OCI-LY7 (cell line): ENCODE data around the gene TMC1. TPM values are rescaled to one million over a fixed set of nuclear protein-coding genes. Genes with fewer than 3 reads are reported as not detected.

Experiments
- BruUV-seq: library from RNA; stranded (reverse); fragments of 400-500 nt; replicated peaks from 2 replicates; lab custom pipeline; 2021; lab: Mats Ljungman, UMichigan
- CTCF ChIA-PET: fragments of 300-600 bp; sonication (Branson Sonifier 250); formaldehyde crosslinking; loops from one replicate; lab custom pipeline; 2022; ENCODE audit warnings: antibody characterized with exemption; ENCODE audit not compliant: unreplicated experiment; lab: Charles Lee
- POLR2A ChIA-PET: fragments of 300-600 bp; sonication (Branson Sonifier 250); formaldehyde crosslinking; loops from one replicate; lab custom pipeline; 2022; ENCODE audit warnings: antibody characterized with exemption; lab: Charles Lee
- DNase-seq: peaks from one replicate; pipeline ENCODE4 v3.0.0-alpha.2; 2015; ENCODE audit warnings: low spot score
- H2AFZ ChIP-seq: fragments of 200-600 bp; sonication (generic), shearing (Covaris generic); 2 replicates; pipeline ENCODE4 v1.6.1; 2014; ENCODE audit warnings: mild to moderate bottlenecking, antibody characterized with exemption, low read length, moderate library complexity
- H3K27ac ChIP-seq: fragments of 200-600 bp; sonication (generic); 2 replicates; pipeline ENCODE4 v1.5.1; 2014; ENCODE audit warnings: mixed run types, low read depth, mild to moderate bottlenecking, moderate library complexity, low read length, inconsistent platforms; ENCODE audit not compliant: poor library complexity, severe bottlenecking
- H3K36me3 ChIP-seq: fragments of 200-600 bp; sonication (generic); 2 replicates; pipeline ENCODE4 v1.6.1; 2014; ENCODE audit warnings: mild to moderate bottlenecking, antibody characterized with exemption, low read length, moderate library complexity, mixed read lengths; ENCODE audit not compliant: insufficient read depth
- H3K4me1 ChIP-seq: fragments of 200-600 bp; sonication (generic); 2 replicates; pipeline ENCODE4 v1.5.1; 2014; ENCODE audit warnings: mild to moderate bottlenecking, low read length; ENCODE audit not compliant: insufficient read depth, poor library complexity, severe bottlenecking
- H3K4me2 ChIP-seq: fragments of 200-600 bp; sonication (generic); 2 replicates; pipeline ENCODE4 v1.6.1; 2014; ENCODE audit warnings: mild to moderate bottlenecking, low read length
- H3K4me3 ChIP-seq: fragments of 200-600 bp; sonication (generic); 2 replicates; pipeline ENCODE4 v1.5.1; 2014; ENCODE audit warnings: mild to moderate bottlenecking, low read depth, low read length; ENCODE audit not compliant: poor library complexity, severe bottlenecking
- H3K79me2 ChIP-seq: fragments of 200-600 bp; sonication (generic); 2 replicates; pipeline ENCODE4 v1.6.1; 2016; ENCODE audit warnings: low read depth, mild to moderate bottlenecking, low read length, moderate library complexity, mixed read lengths; ENCODE audit not compliant: insufficient read depth
- H3K9me2 ChIP-seq: fragments of 200-600 bp; sonication (generic); 2 replicates; pipeline ENCODE4 v1.6.1; 2016; ENCODE audit warnings: mild to moderate bottlenecking, low read length, mixed read lengths; ENCODE audit not compliant: insufficient read depth
- H3K9me3 ChIP-seq: fragments of 200-600 bp; sonication (generic); 2 replicates; pipeline ENCODE4 v1.6.1; 2014; ENCODE audit warnings: mild to moderate bottlenecking, mixed run types, low read length, mixed read lengths
- H4K20me1 ChIP-seq: fragments of 200-600 bp; sonication (generic); 2 replicates; pipeline ENCODE4 v1.6.1; 2014; ENCODE audit warnings: mild to moderate bottlenecking, antibody characterized with exemption, low read length, moderate library complexity, mixed read lengths; ENCODE audit not compliant: insufficient read depth
- EZH2phosphoT487 ChIP-seq: fragments of 200-600 bp; sonication (generic); IDR thresholded peaks from 2 replicates; pipeline ENCODE4 v1.6.1; 2018; ENCODE audit warnings: low read depth, borderline replicate concordance, mild to moderate bottlenecking, mixed run types, antibody characterized with exemption, low read length, moderate library complexity, mixed read lengths
- intact Hi-C: fragments of 100-400 bp; cut with micrococcal nuclease; formaldehyde crosslinking; loops from one replicate; pipeline ENCODE4 v1.10.0; 2022; ENCODE audit not compliant: unreplicated experiment
- total RNA-seq, 2 experiments: library from RNA; depleted of rRNA in 1 of 2; stranded (reverse); fragments of >200 nt in 1 of 2; shearing (Covaris generic) in 1 of 2; gene quantifications; 2 replicates each; pipeline ENCODE4 v1.2.3, GENCODE V29; 2014 to 2022
- TF ChIP-seq, protein P1 (sequence below): fragments of 200-600 bp; sonication (generic); conservative IDR thresholded peaks from 2 replicates; pipeline ENCODE4 v1.5.1; 2014; ENCODE audit warnings: mild to moderate bottlenecking, antibody characterized with exemption, low read length, moderate library complexity, mixed read lengths

Gene TMC1
- total RNA-seq, 2 experiments from 2014 or later: not detected

- BruUV-seq: no TSS peak
- Histone ChIP-seq H3K4me1 (no peaks in the 10 kb centered on the region), H3K27ac (no peak overlapping the region), H3K9me2 (no peaks in the 10 kb centered on the region), H3K36me3 (no peaks in the 10 kb centered on the region), H3K4me2 (no peak overlapping the region), H3K9me3 (no peaks in the 10 kb centered on the region), H4K20me1 (no peaks in the 10 kb centered on the region), H3K79me2 (no peaks in the 10 kb centered on the region), H2AFZ (no peak overlapping the region), H3K4me3 (no peak overlapping the region)
- intact Hi-C loops: no loop called here
- ChIA-PET CTCF (no interaction called here), POLR2A (no interaction called here)
- no peak for DNase-seq
- no peak for TF ChIP-seq EZH2phosphoT487
- TF ChIP-seq, protein P1, sequence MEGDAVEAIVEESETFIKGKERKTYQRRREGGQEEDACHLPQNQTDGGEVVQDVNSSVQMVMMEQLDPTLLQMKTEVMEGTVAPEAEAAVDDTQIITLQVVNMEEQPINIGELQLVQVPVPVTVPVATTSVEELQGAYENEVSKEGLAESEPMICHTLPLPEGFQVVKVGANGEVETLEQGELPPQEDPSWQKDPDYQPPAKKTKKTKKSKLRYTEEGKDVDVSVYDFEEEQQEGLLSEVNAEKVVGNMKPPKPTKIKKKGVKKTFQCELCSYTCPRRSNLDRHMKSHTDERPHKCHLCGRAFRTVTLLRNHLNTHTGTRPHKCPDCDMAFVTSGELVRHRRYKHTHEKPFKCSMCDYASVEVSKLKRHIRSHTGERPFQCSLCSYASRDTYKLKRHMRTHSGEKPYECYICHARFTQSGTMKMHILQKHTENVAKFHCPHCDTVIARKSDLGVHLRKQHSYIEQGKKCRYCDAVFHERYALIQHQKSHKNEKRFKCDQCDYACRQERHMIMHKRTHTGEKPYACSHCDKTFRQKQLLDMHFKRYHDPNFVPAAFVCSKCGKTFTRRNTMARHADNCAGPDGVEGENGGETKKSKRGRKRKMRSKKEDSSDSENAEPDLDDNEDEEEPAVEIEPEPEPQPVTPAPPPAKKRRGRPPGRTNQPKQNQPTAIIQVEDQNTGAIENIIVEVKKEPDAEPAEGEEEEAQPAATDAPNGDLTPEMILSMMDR: no peak
Measured at GRCh38 chr9:72691671-72692070, 170.3 kb downstream of the TMC1 start.

DNA sequence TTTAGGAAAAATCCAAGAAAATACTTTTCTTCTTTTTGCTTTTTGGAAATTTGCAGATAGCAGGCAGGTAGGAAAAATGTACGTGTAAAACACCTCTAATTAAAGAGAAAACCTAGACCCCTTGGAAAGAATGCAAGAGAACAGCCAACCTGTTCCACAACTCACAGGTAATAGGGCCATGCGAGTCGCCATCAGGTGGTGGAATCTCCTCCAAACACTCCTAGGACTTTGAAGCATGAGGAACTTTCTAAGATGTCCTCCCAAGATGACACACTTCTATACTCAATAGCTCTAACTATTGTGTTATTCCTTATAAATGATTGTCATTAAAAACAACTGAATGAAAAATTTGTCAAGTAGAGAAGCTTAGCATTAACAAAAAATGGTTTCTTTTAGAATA, 174.0 kb downstream of the TMC1 start:
- intact Hi-C loops: no loop called here
- CTCF ChIA-PET: no interaction called here

DNA sequence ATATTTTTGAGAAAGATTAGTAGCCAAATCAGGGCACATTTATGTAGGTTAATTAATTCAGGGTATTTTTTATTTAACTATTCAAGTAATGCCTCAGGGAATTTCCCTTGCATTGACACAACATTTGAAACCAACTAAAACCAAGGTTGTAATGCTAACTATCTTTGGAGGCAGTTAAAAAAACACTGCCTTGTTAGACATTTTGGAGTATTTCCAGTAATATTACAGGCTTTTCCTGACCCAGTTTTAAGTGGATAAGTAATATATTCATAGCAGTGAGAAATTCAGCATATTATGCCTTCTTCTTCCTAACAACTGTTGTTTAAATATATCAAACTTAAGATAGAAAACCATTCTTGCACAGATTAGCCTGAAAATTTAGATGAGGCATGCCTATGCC, 175.1 kb downstream of the TMC1 start:
- Histone ChIP-seq H3K4me2 (no peak overlapping the region), H3K4me1 (no peaks in the 10 kb centered on the region), H2AFZ (no peak overlapping the region), H3K9me2 (no peaks in the 10 kb centered on the region), H3K4me3 (no peak overlapping the region), H3K9me3 (no peaks in the 10 kb centered on the region), H3K36me3 (no peaks in the 10 kb centered on the region), H4K20me1 (no peaks in the 10 kb centered on the region), H3K79me2 (no peaks in the 10 kb centered on the region), H3K27ac (no peak overlapping the region)
- CTCF ChIA-PET: no interaction called here
- POLR2A ChIA-PET: no interaction called here
- no peak for TF ChIP-seq EZH2phosphoT487
- TF ChIP-seq, protein P1: no peak
- intact Hi-C loops: no loop called here
- no TSS peak for BruUV-seq
- no peak for DNase-seq

More for the DNA sequence above, 174.0 kb downstream of the TMC1 start:
- Histone ChIP-seq H3K9me3 (no peaks in the 10 kb centered on the region), H3K4me2 (no peak overlapping the region), H3K4me1 (no peaks in the 10 kb centered on the region), H3K4me3 (no peak overlapping the region), H3K9me2 (no peaks in the 10 kb centered on the region), H3K36me3 (no peaks in the 10 kb centered on the region), H3K79me2 (no peaks in the 10 kb centered on the region), H3K27ac (no peak overlapping the region), H4K20me1 (no peaks in the 10 kb centered on the region), H2AFZ (no peak overlapping the region)
- DNase-seq: no peak
- no TSS peak for BruUV-seq
- TF ChIP-seq EZH2phosphoT487: no peak
- TF ChIP-seq, protein P1: no peak
- POLR2A ChIA-PET: interaction anchor here (0.7 to 1.1 kb wide), 2 partner anchors 9 to 1773 kb away, joined by 3 read pairs; no protein-coding TSS in a partner anchor
